HG03097 (cell line): ENCODE measurements around the gene CPN2.

Experiments
- ATAC-seq: cut with Tn5 transposase; IDR thresholded peaks from one replicate; pipeline ENCODE4 v1.9.1; 2021; ENCODE audit not compliant: unreplicated experiment, low FRiP score

CPN2 gene

GRCh38 chr3:194357681-194358080, 6.6 kb upstream of the CPN2 start:
- no peak for ATAC-seq

GRCh38 chr3:194355379-194355778, 4.3 kb upstream of the CPN2 start:
- ATAC-seq = no peak

GRCh38 chr3:194354315-194354714, 3.2 kb upstream of the CPN2 start:
- ATAC-seq = no peak

- no peak for ATAC-seq
Observed at GRCh38 chr3:194352667-194353246, 1.6 kb upstream of the CPN2 start.

- ATAC-seq = no peak
Observed at GRCh38 chr3:194351952-194352536, 916 bp upstream of the CPN2 start.

- ATAC-seq = no peak
Observed at GRCh38 chr3:194350726-194351071, 429 bp downstream of the CPN2 start.

GRCh38 chr3:194348354-194348753, 2.8 kb downstream of the CPN2 start:
- no peak for ATAC-seq

GRCh38 chr3:194346621-194347020, 4.5 kb downstream of the CPN2 start:
- no peak for ATAC-seq

GRCh38 chr3:194346035-194346434, 5.1 kb downstream of the CPN2 start:
- ATAC-seq = no peak

GRCh38 chr3:194344012-194344411, 7.1 kb downstream of the CPN2 start:
- no peak for ATAC-seq

GRCh38 chr3:194343561-194343893, 7.6 kb downstream of the CPN2 start:
- ATAC-seq = no peak

- no peak for ATAC-seq
Observed at GRCh38 chr3:194342861-194343560, 8.1 kb downstream of the CPN2 start.

GRCh38 chr3:194340757-194341400, 10.2 kb downstream of the CPN2 start:
- ATAC-seq = no peak

- ATAC-seq = no peak
Observed at GRCh38 chr3:194339840-194340239, 11.3 kb downstream of the CPN2 start.

GRCh38 chr3:194339356-194339755, 11.8 kb downstream of the CPN2 start:
- ATAC-seq = no peak

- ATAC-seq = no peak
Observed at GRCh38 chr3:194337965-194338753, 13.0 kb downstream of the CPN2 start.

- ATAC-seq = no peak
Observed at GRCh38 chr3:194336601-194337355, 14.3 kb downstream of the CPN2 start.

- no peak for ATAC-seq
Observed at GRCh38 chr3:194333981-194334320, 17.2 kb downstream of the CPN2 start.

- peak; percentile 64 for ATAC-seq
Observed at GRCh38 chr3:194333212-194333980, 17.7 kb downstream of the CPN2 start.

- ATAC-seq = no peak
Observed at GRCh38 chr3:194332858-194333211, 18.3 kb downstream of the CPN2 start.
